ENCODE measurements around the gene TMEM39B. TPM values are rescaled to one million over a fixed set of nuclear protein-coding genes. Genes with fewer than 3 reads are reported as not detected.

Gene TMEM39B
- total RNA-seq, 1 experiment from 2014 or later, result 18.8 TPM

GRCh38 chr1:32115496-32115895 lies 42.8 kb downstream of the TMEM39B start:
- Mint-ChIP-seq H3K27me3 (ENCODE audit: low read depth) (no peaks in the 10 kb centered on the region), H3K36me3 (no peaks in the 10 kb centered on the region), H3K4me1 (peaks cover 10% of the 10 kb centered on the region), H3K27ac (no peak overlapping the region), H3K9me3 (no peaks in the 10 kb centered on the region), H3K4me3 (no peak overlapping the region)
- POLR2A ChIA-PET, result interaction anchor here (0.6 kb wide), 1 partner anchor 37 kb away, joined by 4 read pairs; no protein-coding TSS in a partner anchor
- DNase-seq (ENCODE audit: low spot score), result no peak
- CTCF ChIA-PET, result interaction anchor here (1.0 kb wide), 1 partner anchor 13 kb away, joined by 3 read pairs; no protein-coding TSS in a partner anchor
- TF ChIP-seq E2F1 (CRISPR knock-in tag; IDR thresholded peaks at IDR 0.05), result no peak
- TF ChIP-seq ZNF532 (CRISPR knock-in tag; IDR thresholded peaks at IDR 0.05; ENCODE audit: borderline replicate concordance), result no peak
- TF ChIP-seq TP53 (CRISPR knock-in tag; IDR thresholded peaks at IDR 0.05), result no peak
- no peak for TF ChIP-seq ZNF512 (CRISPR knock-in tag; IDR thresholded peaks at IDR 0.05; ENCODE audit: borderline replicate concordance)
- TF ChIP-seq FOXJ3 (CRISPR knock-in tag; IDR thresholded peaks at IDR 0.05; ENCODE audit: borderline replicate concordance), result no peak
- no peak for TF ChIP-seq MXD4 (CRISPR knock-in tag; IDR thresholded peaks at IDR 0.05; ENCODE audit: borderline replicate concordance)
- no peak for ATAC-seq

GRCh38 chr1:32116531-32116930 lies 43.8 kb downstream of the TMEM39B start:
- Mint-ChIP-seq H3K27me3 (ENCODE audit: low read depth) (no peaks in the 10 kb centered on the region), H3K9me3 (no peaks in the 10 kb centered on the region), H3K36me3 (no peaks in the 10 kb centered on the region), H3K27ac (no peak overlapping the region), H3K4me3 (no peak overlapping the region), H3K4me1 (peaks cover 5% of the 10 kb centered on the region)
- ATAC-seq (no peak), DNase-seq (ENCODE audit: low spot score) (no peak)
- ChIA-PET CTCF (interaction anchor here (0.7 kb wide), 1 partner anchor 11 kb away, joined by 3 read pairs; no protein-coding TSS in a partner anchor), POLR2A (interaction anchor here (0.6 kb wide), 1 partner anchor 244 kb away, joined by 3 read pairs; no protein-coding TSS in a partner anchor)
- TF ChIP-seq OVOL2 (CRISPR knock-in tag; IDR thresholded peaks at IDR 0.05; ENCODE audit: borderline replicate concordance), result no peak
- no peak for TF ChIP-seq SMAD3 (CRISPR knock-in tag; IDR thresholded peaks at IDR 0.05; ENCODE audit: borderline replicate concordance)
- no peak for TF ChIP-seq NFYB (CRISPR knock-in tag; conservative IDR thresholded peaks at IDR 0.05; ENCODE audit: low read depth)
- no peak for TF ChIP-seq ZSCAN18 (CRISPR knock-in tag; IDR thresholded peaks at IDR 0.05)
- no peak for TF ChIP-seq ATF6 (CRISPR knock-in tag; IDR thresholded peaks at IDR 0.05)
- no peak for TF ChIP-seq TCF7 (CRISPR knock-in tag; IDR thresholded peaks at IDR 0.05; ENCODE audit: low read depth)
- no peak for TF ChIP-seq PRRX2 (CRISPR knock-in tag; IDR thresholded peaks at IDR 0.05)
- no peak for TF ChIP-seq HMGXB4 (CRISPR knock-in tag; IDR thresholded peaks at IDR 0.05)
- TF ChIP-seq NFATC4 (CRISPR knock-in tag; IDR thresholded peaks at IDR 0.05), result no peak
- no peak for TF ChIP-seq TEAD1 (CRISPR knock-in tag; IDR thresholded peaks at IDR 0.05)
- no peak for TF ChIP-seq SMAD4 (CRISPR knock-in tag; IDR thresholded peaks at IDR 0.05)
- TF ChIP-seq ZNF121 (CRISPR knock-in tag; IDR thresholded peaks at IDR 0.05), result no peak
- TF ChIP-seq ERG (CRISPR knock-in tag; IDR thresholded peaks at IDR 0.05), result no peak
